Panc1 (cell line): ENCODE results near the gene HOTAIR.

Experiments used
- SIN3A ChIP-seq: IDR thresholded peaks from 2 replicates; pipeline ENCODE4 v1.6.1; 2012; ENCODE audit warnings: low read depth, mild to moderate bottlenecking, low read length, moderate library complexity, borderline replicate concordance; ENCODE audit not compliant: insufficient read depth
- TF ChIP-seq, protein P1 (sequence below), 2 experiments: IDR thresholded peaks; 2 replicates each; pipeline ENCODE4 v1.6.1; 2011 to 2012; ENCODE audit warnings: low read depth in 2 of 2, control low read depth in 1 of 2, low read length in 1 of 2, mild to moderate bottlenecking in 1 of 2, moderate library complexity in 1 of 2; ENCODE audit not compliant: insufficient read depth in 1 of 2
- TF ChIP-seq, protein P2 (sequence below): fragments of 450-650 bp; IDR thresholded peaks from 2 replicates; pipeline ENCODE4 v1.5.1; 2017; ENCODE audit warnings: mild to moderate bottlenecking

DNA sequence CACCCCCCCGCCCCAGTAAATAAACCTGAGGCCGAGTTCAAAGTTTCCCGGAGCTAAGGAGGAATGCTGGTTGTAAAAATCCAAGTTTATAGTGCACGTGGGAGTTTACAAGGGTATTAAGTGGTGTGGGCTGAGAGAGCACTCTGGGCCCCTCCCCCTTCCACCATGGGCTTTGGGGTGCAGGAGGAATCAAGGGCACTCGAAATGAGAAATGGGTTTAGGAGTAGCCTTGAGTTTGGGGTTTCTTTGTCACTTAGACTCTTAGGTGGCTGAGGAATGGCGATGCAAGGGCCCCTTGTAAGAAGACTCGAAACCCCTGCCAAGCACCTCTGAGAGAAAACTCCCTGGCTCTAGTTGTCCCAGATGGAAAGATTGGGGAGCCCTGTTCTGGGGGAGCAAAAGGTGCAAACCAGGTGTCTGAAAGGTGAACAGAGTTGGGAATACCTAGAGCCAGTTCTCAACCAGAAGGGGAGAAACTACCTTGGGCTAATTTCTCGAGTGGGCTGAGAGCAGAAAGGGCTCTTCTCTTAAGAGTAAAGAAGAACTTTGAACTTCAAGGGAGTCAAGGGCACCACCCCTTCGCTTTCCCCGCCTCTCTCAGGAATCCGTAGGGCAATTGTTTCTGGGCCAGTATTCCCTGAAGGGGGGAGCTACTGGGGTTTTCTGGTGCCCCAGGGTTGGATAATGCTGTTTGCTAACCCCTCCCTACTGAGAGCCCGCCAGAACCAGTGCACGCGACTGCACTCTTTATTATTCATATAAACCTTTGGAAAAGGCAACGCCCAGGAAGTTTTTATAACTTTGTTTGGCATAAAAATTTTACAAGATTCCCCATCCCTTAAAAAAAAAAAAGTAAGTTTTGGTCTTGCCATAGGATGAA lies 4.0 kb upstream of the HOTAIR start:
- TF ChIP-seq, protein P1, sequence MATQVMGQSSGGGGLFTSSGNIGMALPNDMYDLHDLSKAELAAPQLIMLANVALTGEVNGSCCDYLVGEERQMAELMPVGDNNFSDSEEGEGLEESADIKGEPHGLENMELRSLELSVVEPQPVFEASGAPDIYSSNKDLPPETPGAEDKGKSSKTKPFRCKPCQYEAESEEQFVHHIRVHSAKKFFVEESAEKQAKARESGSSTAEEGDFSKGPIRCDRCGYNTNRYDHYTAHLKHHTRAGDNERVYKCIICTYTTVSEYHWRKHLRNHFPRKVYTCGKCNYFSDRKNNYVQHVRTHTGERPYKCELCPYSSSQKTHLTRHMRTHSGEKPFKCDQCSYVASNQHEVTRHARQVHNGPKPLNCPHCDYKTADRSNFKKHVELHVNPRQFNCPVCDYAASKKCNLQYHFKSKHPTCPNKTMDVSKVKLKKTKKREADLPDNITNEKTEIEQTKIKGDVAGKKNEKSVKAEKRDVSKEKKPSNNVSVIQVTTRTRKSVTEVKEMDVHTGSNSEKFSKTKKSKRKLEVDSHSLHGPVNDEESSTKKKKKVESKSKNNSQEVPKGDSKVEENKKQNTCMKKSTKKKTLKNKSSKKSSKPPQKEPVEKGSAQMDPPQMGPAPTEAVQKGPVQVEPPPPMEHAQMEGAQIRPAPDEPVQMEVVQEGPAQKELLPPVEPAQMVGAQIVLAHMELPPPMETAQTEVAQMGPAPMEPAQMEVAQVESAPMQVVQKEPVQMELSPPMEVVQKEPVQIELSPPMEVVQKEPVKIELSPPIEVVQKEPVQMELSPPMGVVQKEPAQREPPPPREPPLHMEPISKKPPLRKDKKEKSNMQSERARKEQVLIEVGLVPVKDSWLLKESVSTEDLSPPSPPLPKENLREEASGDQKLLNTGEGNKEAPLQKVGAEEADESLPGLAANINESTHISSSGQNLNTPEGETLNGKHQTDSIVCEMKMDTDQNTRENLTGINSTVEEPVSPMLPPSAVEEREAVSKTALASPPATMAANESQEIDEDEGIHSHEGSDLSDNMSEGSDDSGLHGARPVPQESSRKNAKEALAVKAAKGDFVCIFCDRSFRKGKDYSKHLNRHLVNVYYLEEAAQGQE (IDR thresholded peaks at IDR 0.05; ENCODE audit: insufficient read depth in 1 of 2, low read depth in 2 of 2, low read length in 1 of 2) = no peak
- TF ChIP-seq, protein P2, sequence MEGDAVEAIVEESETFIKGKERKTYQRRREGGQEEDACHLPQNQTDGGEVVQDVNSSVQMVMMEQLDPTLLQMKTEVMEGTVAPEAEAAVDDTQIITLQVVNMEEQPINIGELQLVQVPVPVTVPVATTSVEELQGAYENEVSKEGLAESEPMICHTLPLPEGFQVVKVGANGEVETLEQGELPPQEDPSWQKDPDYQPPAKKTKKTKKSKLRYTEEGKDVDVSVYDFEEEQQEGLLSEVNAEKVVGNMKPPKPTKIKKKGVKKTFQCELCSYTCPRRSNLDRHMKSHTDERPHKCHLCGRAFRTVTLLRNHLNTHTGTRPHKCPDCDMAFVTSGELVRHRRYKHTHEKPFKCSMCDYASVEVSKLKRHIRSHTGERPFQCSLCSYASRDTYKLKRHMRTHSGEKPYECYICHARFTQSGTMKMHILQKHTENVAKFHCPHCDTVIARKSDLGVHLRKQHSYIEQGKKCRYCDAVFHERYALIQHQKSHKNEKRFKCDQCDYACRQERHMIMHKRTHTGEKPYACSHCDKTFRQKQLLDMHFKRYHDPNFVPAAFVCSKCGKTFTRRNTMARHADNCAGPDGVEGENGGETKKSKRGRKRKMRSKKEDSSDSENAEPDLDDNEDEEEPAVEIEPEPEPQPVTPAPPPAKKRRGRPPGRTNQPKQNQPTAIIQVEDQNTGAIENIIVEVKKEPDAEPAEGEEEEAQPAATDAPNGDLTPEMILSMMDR = no peak
- TF ChIP-seq SIN3A = 0 out of 2 replicates have a peak, but pooled peaks have one; percentile 43
